GM12891 (cell line): ENCODE data around the gene RPH3AL.

Source experiments
- PAX5 ChIP-seq: IDR thresholded peaks from 2 replicates; pipeline ENCODE4 v1.6.1; 2011; ENCODE audit warnings: low read length, moderate library complexity, mild to moderate bottlenecking; ENCODE audit not compliant: insufficient read depth, severe bottlenecking
- POLR2AphosphoS5 ChIP-seq: IDR thresholded peaks from 2 replicates; pipeline ENCODE4 v1.6.1; 2011; ENCODE audit warnings: low read depth, low read length, control low read depth
- SPI1 ChIP-seq: IDR thresholded peaks from 2 replicates; pipeline ENCODE4 v1.6.1; 2011; ENCODE audit warnings: low read depth, low read length, control low read depth

DNA sequence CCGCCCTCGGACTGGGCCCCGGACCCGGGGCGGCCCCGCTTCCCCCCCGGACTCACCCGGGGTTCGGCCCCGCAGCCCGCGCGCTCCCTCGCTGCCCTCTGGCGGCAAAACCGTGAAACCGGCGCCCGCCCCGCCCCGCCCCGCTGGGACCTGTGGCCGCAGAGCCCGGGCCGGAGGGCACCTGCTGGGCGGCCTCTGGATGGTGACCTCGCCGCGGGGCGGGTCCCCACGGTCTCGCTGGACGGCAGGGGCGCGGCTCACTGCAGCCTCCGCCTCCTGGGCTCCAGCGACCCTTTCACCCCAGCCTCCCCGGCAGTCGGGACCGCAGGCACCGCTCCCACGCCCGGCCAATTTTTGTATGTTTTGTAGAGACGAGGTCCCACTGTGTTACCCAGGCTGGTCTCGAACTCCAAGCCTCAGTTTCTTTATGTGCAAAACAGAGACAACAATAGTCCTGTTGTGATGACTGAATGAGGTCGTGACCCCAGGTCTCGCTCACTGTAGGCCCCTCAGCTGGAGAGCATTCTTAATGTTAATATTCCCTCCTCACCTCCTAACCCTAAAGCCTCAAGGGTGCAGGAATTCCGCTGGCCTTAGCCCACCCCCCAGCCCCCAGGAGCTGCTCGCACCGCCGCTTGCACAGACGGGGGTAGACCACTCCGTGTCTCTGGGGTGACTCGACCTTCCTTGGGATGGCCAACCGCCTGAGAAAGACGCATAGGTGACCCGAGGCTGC lies 33.7 kb upstream of the RPH3AL start:
- TF ChIP-seq POLR2AphosphoS5 = no peak
- no peak for TF ChIP-seq SPI1
- TF ChIP-seq PAX5 = no peak
